ENCODE results near the gene MRPS30.
"Not testable (repeated sequence)": the region's sequence is repeated elsewhere in the genome, so short reads cannot be mapped to it uniquely, and the experiment has no call there.

Gene MRPS30

GRCh38 chr5:44808435-44809214, at the start of gene MRPS30:
MRPS30 (plus strand) TSS chr5:44808947; CDS start chr5:44808963, 16 bp downstream.
- Histone ChIP-seq H3K36me3 (ENCODE audit: low read depth) (peaks cover 41% of the 10 kb centered on the region), H3K9me3 (ENCODE audit: severe bottlenecking) (no peaks in the 10 kb centered on the region), H3K27ac (ENCODE audit: poor library complexity, severe bottlenecking) (peak within 1 kb of the TSS; percentile 47), H3K27me3 (ENCODE audit: insufficient read depth, poor library complexity, severe bottlenecking) (no peaks in the 10 kb centered on the region), H3K4me1 (ENCODE audit: insufficient read depth, poor library complexity, severe bottlenecking) (peaks cover 32% of the 10 kb centered on the region), H3K4me3 (ENCODE audit: severe bottlenecking) (peak within 1 kb of the TSS; percentile 85)
- DNase-seq (ENCODE audit: low spot score) = peak; percentile 97
- TF ChIP-seq CTCF (IDR thresholded peaks at IDR 0.05; ENCODE audit: poor library complexity, severe bottlenecking) = peak; percentile 90
- ATAC-seq (ENCODE audit: low read depth) = peak; percentile 87

- no peak for ATAC-seq (ENCODE audit: low read depth)
- H3K27me3 ChIP-seq (ENCODE audit: insufficient read depth, poor library complexity, severe bottlenecking) = no peaks in the 10 kb centered on the region
- H3K4me1 ChIP-seq (ENCODE audit: insufficient read depth, poor library complexity, severe bottlenecking) = no peaks in the 10 kb centered on the region
These were observed 39.4 kb upstream of the MRPS30 start for GRCh38 chr5:44769200-44769876.

GRCh38 chr5:44769877-44770209, 38.9 kb upstream of the MRPS30 start:
- TF ChIP-seq CTCF (IDR thresholded peaks at IDR 0.05; ENCODE audit: poor library complexity, severe bottlenecking) = no peak
- DNase-seq (ENCODE audit: low spot score) (no peak), ATAC-seq (ENCODE audit: low read depth) (no peak)
- H3K27ac ChIP-seq (ENCODE audit: poor library complexity, severe bottlenecking) = no peak overlapping the region
- no peaks in the 10 kb centered on the region for H3K27me3 ChIP-seq (ENCODE audit: insufficient read depth, poor library complexity, severe bottlenecking)
- H3K9me3 ChIP-seq (ENCODE audit: severe bottlenecking) = no peaks in the 10 kb centered on the region
- H3K4me1 ChIP-seq (ENCODE audit: insufficient read depth, poor library complexity, severe bottlenecking) = no peaks in the 10 kb centered on the region
- no peaks in the 10 kb centered on the region for H3K36me3 ChIP-seq (ENCODE audit: low read depth)
- H3K4me3 ChIP-seq (ENCODE audit: severe bottlenecking) = no peak overlapping the region

More at GRCh38 chr5:44769200-44769876, 39.4 kb upstream of the MRPS30 start:
- Histone ChIP-seq H3K4me3 (ENCODE audit: severe bottlenecking) (no peak overlapping the region), H3K36me3 (ENCODE audit: low read depth) (no peaks in the 10 kb centered on the region; the same call in 1 of the 2 replicates), H3K27ac (ENCODE audit: poor library complexity, severe bottlenecking) (no peak overlapping the region), H3K9me3 (ENCODE audit: severe bottlenecking) (no peaks in the 10 kb centered on the region)
- TF ChIP-seq CTCF (IDR thresholded peaks at IDR 0.05; ENCODE audit: poor library complexity, severe bottlenecking) = no peak
- DNase-seq (ENCODE audit: low spot score) = no peak

- no peaks in the 10 kb centered on the region for H3K4me1 ChIP-seq (ENCODE audit: insufficient read depth, poor library complexity, severe bottlenecking)
- no peaks in the 10 kb centered on the region for H3K9me3 ChIP-seq (ENCODE audit: severe bottlenecking)
- H3K27ac ChIP-seq (ENCODE audit: poor library complexity, severe bottlenecking) = no peak overlapping the region
- DNase-seq (ENCODE audit: low spot score) (no peak), ATAC-seq (ENCODE audit: low read depth) (no peak)
- no peak for TF ChIP-seq CTCF (IDR thresholded peaks at IDR 0.05; ENCODE audit: poor library complexity, severe bottlenecking)
- no peak overlapping the region for H3K4me3 ChIP-seq (ENCODE audit: severe bottlenecking)
- H3K27me3 ChIP-seq (ENCODE audit: insufficient read depth, poor library complexity, severe bottlenecking) = no peaks in the 10 kb centered on the region
- no peaks in the 10 kb centered on the region for H3K36me3 ChIP-seq (ENCODE audit: low read depth)
These were observed 37.7 kb upstream of the MRPS30 start for GRCh38 chr5:44770780-44771717.

- DNase-seq (ENCODE audit: low spot score); H3K4me1 ChIP-seq (ENCODE audit: insufficient read depth, poor library complexity, severe bottlenecking); H3K4me3 ChIP-seq (ENCODE audit: severe bottlenecking): not testable (repeated sequence)
These were observed 36.4 kb upstream of the MRPS30 start for GRCh38 chr5:44772397-44772796.

More at GRCh38 chr5:44772397-44772796, 36.4 kb upstream of the MRPS30 start:
- H3K27me3 ChIP-seq (ENCODE audit: insufficient read depth, poor library complexity, severe bottlenecking); ATAC-seq (ENCODE audit: low read depth); H3K9me3 ChIP-seq (ENCODE audit: severe bottlenecking); H3K27ac ChIP-seq (ENCODE audit: poor library complexity, severe bottlenecking); H3K36me3 ChIP-seq (ENCODE audit: low read depth): not testable (repeated sequence)
